GM19099 (cell line): ENCODE results near the gene PDZD2.

ENCODE experiments used
- POLR2A ChIP-seq: IDR thresholded peaks from 3 replicates; pipeline ENCODE4 v1.6.1; 2011; ENCODE audit warnings: low read depth; ENCODE audit not compliant: insufficient read length; ENCODE audit errors: extremely low read depth

The PDZD2 gene

GRCh38 chr5:32089146-32090000 lies 450.4 kb downstream of the PDZD2 start:
- TF ChIP-seq POLR2A = no peak

GRCh38 chr5:32090026-32090754 lies 451.3 kb downstream of the PDZD2 start:
- no peak for TF ChIP-seq POLR2A

GRCh38 chr5:32090755-32091128 lies 451.8 kb downstream of the PDZD2 start:
- TF ChIP-seq POLR2A = no peak

GRCh38 chr5:32092938-32093812 lies 454.2 kb downstream of the PDZD2 start:
- TF ChIP-seq POLR2A = no peak

GRCh38 chr5:32094691-32095090 lies 455.8 kb downstream of the PDZD2 start:
- TF ChIP-seq POLR2A = no peak

GRCh38 chr5:32095261-32095671 lies 456.3 kb downstream of the PDZD2 start:
- no peak for TF ChIP-seq POLR2A

GRCh38 chr5:32096891-32097595 lies 458.1 kb downstream of the PDZD2 start:
- no peak for TF ChIP-seq POLR2A

- TF ChIP-seq POLR2A = no peak
Observed at GRCh38 chr5:32098291-32098690, 459.4 kb downstream of the PDZD2 start.

GRCh38 chr5:32098890-32099310 lies 460.0 kb downstream of the PDZD2 start:
- TF ChIP-seq POLR2A = no peak

GRCh38 chr5:32099486-32100035 lies 460.6 kb downstream of the PDZD2 start:
- TF ChIP-seq POLR2A = no peak

GRCh38 chr5:32100230-32100629 lies 461.3 kb downstream of the PDZD2 start:
- no peak for TF ChIP-seq POLR2A

- TF ChIP-seq POLR2A = no peak
Observed at GRCh38 chr5:32100691-32101302, 461.9 kb downstream of the PDZD2 start.

- TF ChIP-seq POLR2A = no peak
Observed at GRCh38 chr5:32102254-32102986, 463.5 kb downstream of the PDZD2 start.
